GM03348 (cell line): Measurements from ENCODE around the gene NPAS3.

ENCODE experiments used
- DNase-seq: peaks from one replicate; pipeline ENCODE4 v3.0.0; 2012; ENCODE audit warnings: low spot score

The NPAS3 gene

GRCh38 chr14:33381717-33382116, 443.0 kb downstream of the NPAS3 start:
- no peak for DNase-seq

GRCh38 chr14:33386140-33386539, 447.5 kb downstream of the NPAS3 start:
- DNase-seq: no peak

GRCh38 chr14:33386781-33387180, 448.1 kb downstream of the NPAS3 start:
- no peak for DNase-seq

GRCh38 chr14:33390335-33390734, 451.7 kb downstream of the NPAS3 start:
- no peak for DNase-seq

GRCh38 chr14:33393231-33393894, 454.7 kb downstream of the NPAS3 start:
- no peak for DNase-seq

- DNase-seq: no peak
Measured at GRCh38 chr14:33393895-33394368, 455.3 kb downstream of the NPAS3 start.

GRCh38 chr14:33401311-33401710, 462.6 kb downstream of the NPAS3 start:
- DNase-seq: no peak

- DNase-seq: no peak
Measured at GRCh38 chr14:33402604-33403003, 463.9 kb downstream of the NPAS3 start.

GRCh38 chr14:33404054-33404453, 465.4 kb downstream of the NPAS3 start:
- peak; percentile 69 for DNase-seq

GRCh38 chr14:33404964-33405574, 466.4 kb downstream of the NPAS3 start:
- DNase-seq: no peak

- DNase-seq: no peak
Measured at GRCh38 chr14:33406766-33407165, 468.1 kb downstream of the NPAS3 start.

GRCh38 chr14:33408291-33408690, 469.6 kb downstream of the NPAS3 start:
- DNase-seq: no peak

GRCh38 chr14:33412450-33412849, 473.8 kb downstream of the NPAS3 start:
- no peak for DNase-seq

GRCh38 chr14:33413381-33413780, 474.7 kb downstream of the NPAS3 start:
- no peak for DNase-seq

GRCh38 chr14:33414041-33414440, 475.4 kb downstream of the NPAS3 start:
- DNase-seq: no peak

GRCh38 chr14:33420051-33420627, 481.5 kb downstream of the NPAS3 start:
- DNase-seq: no peak

- DNase-seq: no peak
Measured at GRCh38 chr14:33430414-33431035, 491.8 kb downstream of the NPAS3 start.

GRCh38 chr14:33432407-33433023, 493.8 kb downstream of the NPAS3 start:
- peak; percentile 31 for DNase-seq

- no peak for DNase-seq
Measured at GRCh38 chr14:33433396-33433795, 494.7 kb downstream of the NPAS3 start.

- peak; percentile 55 for DNase-seq
Measured at GRCh38 chr14:33435911-33436689, 497.4 kb downstream of the NPAS3 start.

GRCh38 chr14:33441633-33442032, 503.0 kb downstream of the NPAS3 start:
- no peak for DNase-seq

- no peak for DNase-seq
Measured at GRCh38 chr14:33444136-33444535, 505.5 kb downstream of the NPAS3 start.
